NCI-H1092 (cell line): Measurements from ENCODE around the gene HECW1.
"Not testable (repeated sequence)": the region's sequence is repeated elsewhere in the genome, so short reads cannot be mapped to it uniquely, and the experiment has no call there.

Experiments used
- DNase-seq: peaks from one replicate; lab custom pipeline; 2025; lab: John Stamatoyannopoulos, UW

The HECW1 gene

GRCh38 chr7:43467846-43468245 is 355.4 kb downstream of the HECW1 start:
- no peak for DNase-seq

- DNase-seq, result no peak
Observed at GRCh38 chr7:43469051-43469450, 356.6 kb downstream of the HECW1 start.

GRCh38 chr7:43470110-43470509 is 357.7 kb downstream of the HECW1 start:
- no peak for DNase-seq

GRCh38 chr7:43475983-43476382 is 363.5 kb downstream of the HECW1 start:
- DNase-seq, result no peak

GRCh38 chr7:43476896-43477295 is 364.4 kb downstream of the HECW1 start:
- DNase-seq, result no peak

- no peak for DNase-seq
Observed at GRCh38 chr7:43479042-43479441, 366.6 kb downstream of the HECW1 start.

GRCh38 chr7:43479543-43479942 is 367.1 kb downstream of the HECW1 start:
- DNase-seq, result no peak

GRCh38 chr7:43480581-43480980 is 368.1 kb downstream of the HECW1 start:
- DNase-seq, result no peak

GRCh38 chr7:43481902-43482678 is 369.6 kb downstream of the HECW1 start:
- no peak for DNase-seq

- no peak for DNase-seq
Observed at GRCh38 chr7:43482679-43483252, 370.3 kb downstream of the HECW1 start.

- no peak for DNase-seq
Observed at GRCh38 chr7:43484678-43485395, 372.4 kb downstream of the HECW1 start.

GRCh38 chr7:43485580-43485979 is 373.1 kb downstream of the HECW1 start:
- DNase-seq, result no peak

GRCh38 chr7:43486008-43486407 is 373.6 kb downstream of the HECW1 start:
- not testable (repeated sequence) for DNase-seq

- DNase-seq, result no peak
Observed at GRCh38 chr7:43486634-43487033, 374.2 kb downstream of the HECW1 start.

GRCh38 chr7:43487731-43488073 is 375.3 kb downstream of the HECW1 start:
- DNase-seq, result no peak

- no peak for DNase-seq
Observed at GRCh38 chr7:43489257-43489656, 376.8 kb downstream of the HECW1 start.

- no peak for DNase-seq
Observed at GRCh38 chr7:43490016-43490415, 377.6 kb downstream of the HECW1 start.

GRCh38 chr7:43491123-43491522 is 378.7 kb downstream of the HECW1 start:
- no peak for DNase-seq

- no peak for DNase-seq
Observed at GRCh38 chr7:43491984-43492383, 379.5 kb downstream of the HECW1 start.

GRCh38 chr7:43492896-43493295 is 380.4 kb downstream of the HECW1 start:
- no peak for DNase-seq

GRCh38 chr7:43495572-43495971 is 383.1 kb downstream of the HECW1 start:
- DNase-seq, result no peak

GRCh38 chr7:43496596-43496995 is 384.1 kb downstream of the HECW1 start:
- no peak for DNase-seq

- no peak for DNase-seq
Observed at GRCh38 chr7:43501870-43502269, 389.4 kb downstream of the HECW1 start.
